HEK293T (cell line): ENCODE data around the gene APOBEC3B.

ENCODE experiments used
- CTBP1 ChIP-seq: fragments of 450-650 bp; IDR thresholded peaks from 2 replicates; pipeline ENCODE4 v1.6.1; 2016; ENCODE audit warnings: borderline replicate concordance
- ELF4 ChIP-seq: fragments of 450-650 bp; IDR thresholded peaks from 2 replicates; pipeline ENCODE4 v1.6.1; 2017; ENCODE audit warnings: antibody characterized with exemption
- FOXA1 ChIP-seq: fragments of 450-650 bp; IDR thresholded peaks from 2 replicates; pipeline ENCODE4 v1.6.1; 2016; ENCODE audit warnings: mild to moderate bottlenecking
- FOXK2 ChIP-seq: fragments of 450-650 bp; IDR thresholded peaks from 2 replicates; pipeline ENCODE4 v1.6.1; 2016; ENCODE audit warnings: mild to moderate bottlenecking
- FOXM1 ChIP-seq: fragments of 450-650 bp; IDR thresholded peaks from 2 replicates; pipeline ENCODE4 v1.6.1; 2017; ENCODE audit warnings: mild to moderate bottlenecking, borderline replicate concordance
- HDGF ChIP-seq: fragments of 450-650 bp; IDR thresholded peaks from 2 replicates; pipeline ENCODE4 v1.6.1; 2017; ENCODE audit warnings: antibody characterized with exemption, borderline replicate concordance
- L3MBTL2 ChIP-seq: fragments of 450-650 bp; conservative IDR thresholded peaks from 2 replicates; pipeline ENCODE4 v1.6.1; 2016; ENCODE audit warnings: mild to moderate bottlenecking
- LEF1 ChIP-seq: fragments of 450-650 bp; IDR thresholded peaks from 2 replicates; pipeline ENCODE4 v1.6.1; 2017; ENCODE audit warnings: mild to moderate bottlenecking, borderline replicate concordance
- NFRKB ChIP-seq: fragments of 450-650 bp; IDR thresholded peaks from 2 replicates; pipeline ENCODE4 v1.6.1; 2016; ENCODE audit warnings: mild to moderate bottlenecking, moderate library complexity
- PKNOX1 ChIP-seq: fragments of 450-650 bp; IDR thresholded peaks from 2 replicates; pipeline ENCODE4 v1.6.1; 2016
- SP1 ChIP-seq: fragments of 450-650 bp; IDR thresholded peaks from 2 replicates; pipeline ENCODE4 v1.6.1; 2017
- SUZ12 ChIP-seq: fragments of 450-650 bp; IDR thresholded peaks from 2 replicates; pipeline ENCODE4 v1.6.1; 2016; ENCODE audit warnings: mild to moderate bottlenecking

- no peak for TF ChIP-seq LEF1
- TF ChIP-seq FOXM1, result no peak
- no peak for TF ChIP-seq SUZ12
- no peak for TF ChIP-seq SP1
- TF ChIP-seq HDGF, result no peak
- TF ChIP-seq L3MBTL2, result no peak
- TF ChIP-seq FOXA1, result no peak
- TF ChIP-seq ELF4, result no peak
- no peak for TF ChIP-seq FOXK2
- no peak for TF ChIP-seq CTBP1
- TF ChIP-seq NFRKB, result no peak
- TF ChIP-seq PKNOX1, result no peak
Measured at GRCh38 chr22:38935023-38935422, 47.1 kb upstream of the APOBEC3B start.
